ENCODE data around the gene CD3E. TPM values are rescaled to one million over a fixed set of nuclear protein-coding genes. Genes with fewer than 3 reads are reported as not detected.
A peak's percentile ranks its signal among the peaks of the same experiment; 100 is the strongest.

CD3E gene
- total and polyA plus RNA-seq, 11 donors: 0.17 to 12.0 (median 0.45) TPM; not detected in 1

- ATAC-seq (no peak), DNase-seq (no peak)
- peak overlapping the region in 1 of 12 donors; percentile 56 for H3K4me3 ChIP-seq
- H3K27ac ChIP-seq: peak overlapping the region in 1 of 12 donors; percentile 75
- H3K27me3 ChIP-seq: peaks cover 0 to 7% (median 0%) of the 10 kb centered on the region in 9 donors
- no peaks in the 10 kb centered on the region for H3K9me3 ChIP-seq
- WGBS, 4 donors: 80 to 97% (median 88%) methylated on average over 3 of the region's 3 CpGs
- TF ChIP-seq POLR2A (IDR thresholded peaks at IDR 0.05): no peak
- TF ChIP-seq, protein P1, sequence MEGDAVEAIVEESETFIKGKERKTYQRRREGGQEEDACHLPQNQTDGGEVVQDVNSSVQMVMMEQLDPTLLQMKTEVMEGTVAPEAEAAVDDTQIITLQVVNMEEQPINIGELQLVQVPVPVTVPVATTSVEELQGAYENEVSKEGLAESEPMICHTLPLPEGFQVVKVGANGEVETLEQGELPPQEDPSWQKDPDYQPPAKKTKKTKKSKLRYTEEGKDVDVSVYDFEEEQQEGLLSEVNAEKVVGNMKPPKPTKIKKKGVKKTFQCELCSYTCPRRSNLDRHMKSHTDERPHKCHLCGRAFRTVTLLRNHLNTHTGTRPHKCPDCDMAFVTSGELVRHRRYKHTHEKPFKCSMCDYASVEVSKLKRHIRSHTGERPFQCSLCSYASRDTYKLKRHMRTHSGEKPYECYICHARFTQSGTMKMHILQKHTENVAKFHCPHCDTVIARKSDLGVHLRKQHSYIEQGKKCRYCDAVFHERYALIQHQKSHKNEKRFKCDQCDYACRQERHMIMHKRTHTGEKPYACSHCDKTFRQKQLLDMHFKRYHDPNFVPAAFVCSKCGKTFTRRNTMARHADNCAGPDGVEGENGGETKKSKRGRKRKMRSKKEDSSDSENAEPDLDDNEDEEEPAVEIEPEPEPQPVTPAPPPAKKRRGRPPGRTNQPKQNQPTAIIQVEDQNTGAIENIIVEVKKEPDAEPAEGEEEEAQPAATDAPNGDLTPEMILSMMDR (IDR thresholded peaks at IDR 0.05): no peak
- H3K4me1 ChIP-seq: peaks cover 0 to 6% (median 0%) of the 10 kb centered on the region in 12 donors
- intact Hi-C loops (cut with DNase I): no loop called here
- no peaks in the 10 kb centered on the region for H3K36me3 ChIP-seq
Observed at GRCh38 chr11:118340449-118340848, 35.9 kb downstream of the CD3E start.

GRCh38 chr11:118341261-118341660 is 36.7 kb downstream of the CD3E start:
- H3K27me3 ChIP-seq: peaks cover 0 to 7% (median 0%) of the 10 kb centered on the region in 9 donors

GRCh38 chr11:118341815-118342489 is 37.4 kb downstream of the CD3E start:
- Histone ChIP-seq H3K4me3 (peak overlapping the region in 2 of 12 donors; percentile 23 to 56), H3K4me1 (peaks cover 0 to 6% (median 0%) of the 10 kb centered on the region in 12 donors), H3K36me3 (no peaks in the 10 kb centered on the region), H3K27ac (peak overlapping the region in 1 of 12 donors; percentile 75), H3K9me3 (no peaks in the 10 kb centered on the region), H3K27me3 (peaks cover 0 to 7% (median 0%) of the 10 kb centered on the region in 9 donors)
- DNase-seq: no peak
- ATAC-seq: no peak
- TF ChIP-seq, protein P1 (IDR thresholded peaks at IDR 0.05): no peak
- TF ChIP-seq POLR2A (IDR thresholded peaks at IDR 0.05): no peak
- WGBS, 4 donors: 73 to 89% (median 84%) methylated on average over 5 of the region's 5 CpGs
- intact Hi-C loops (cut with DNase I): no loop called here

More at GRCh38 chr11:118341261-118341660, 36.7 kb downstream of the CD3E start:
- Histone ChIP-seq H3K4me3 (peak overlapping the region in 1 of 12 donors; percentile 56), H3K9me3 (no peaks in the 10 kb centered on the region), H3K4me1 (peaks cover 0 to 6% (median 0%) of the 10 kb centered on the region in 12 donors), H3K27ac (peak overlapping the region in 1 of 12 donors; percentile 75), H3K36me3 (no peaks in the 10 kb centered on the region)
- ATAC-seq (no peak), DNase-seq (no peak)
- intact Hi-C loops (cut with DNase I): no loop called here
- TF ChIP-seq POLR2A (IDR thresholded peaks at IDR 0.05): no peak
- TF ChIP-seq, protein P1 (IDR thresholded peaks at IDR 0.05): no peak
- WGBS, 4 donors: 87 to 96% (median 95%) methylated on average over 3 of the region's 3 CpGs

- H3K4me1 ChIP-seq: peaks cover 0 to 6% (median 0%) of the 10 kb centered on the region in 12 donors
- TF ChIP-seq, protein P1 (IDR thresholded peaks at IDR 0.05): no peak
- no peak for TF ChIP-seq POLR2A (IDR thresholded peaks at IDR 0.05)
- H3K9me3 ChIP-seq: no peaks in the 10 kb centered on the region
- H3K27ac ChIP-seq: peak within 1 kb of the TSS in 1 of 12 donors; percentile 75
- intact Hi-C loops (cut with DNase I): no loop called here
- H3K27me3 ChIP-seq: peaks cover 0 to 7% (median 0%) of the 10 kb centered on the region in 9 donors
- H3K36me3 ChIP-seq: no peaks in the 10 kb centered on the region
- ATAC-seq (no peak), DNase-seq (no peak)
- peak within 1 kb of the TSS in 2 of 12 donors; percentile 23 to 56 for H3K4me3 ChIP-seq
- WGBS, 4 donors: 65 to 71% (median 69%) methylated on average over 12 to 13 of the region's 13 CpGs
Observed at GRCh38 chr11:118342503-118343161, 38.1 kb downstream of the CD3E start, which contains the start of gene CD3D. Gene CD3D (minus strand): TSS chr11:118342705. CDS start chr11:118342607, 98 bp downstream.

Measured in heart left ventricle (tissue), 16 donors.